HEK293T (cell line): Measurements from ENCODE around the gene BMAL1.

ENCODE experiments used
- BHLHE40 ChIP-seq: fragments of 450-650 bp; IDR thresholded peaks from 2 replicates; pipeline ENCODE4 v1.6.1; 2016; ENCODE audit warnings: mild to moderate bottlenecking, moderate library complexity, borderline replicate concordance
- CTBP1 ChIP-seq: fragments of 450-650 bp; IDR thresholded peaks from 2 replicates; pipeline ENCODE4 v1.6.1; 2016; ENCODE audit warnings: borderline replicate concordance
- ELF4 ChIP-seq: fragments of 450-650 bp; IDR thresholded peaks from 2 replicates; pipeline ENCODE4 v1.6.1; 2017; ENCODE audit warnings: antibody characterized with exemption
- FOXM1 ChIP-seq: fragments of 450-650 bp; IDR thresholded peaks from 2 replicates; pipeline ENCODE4 v1.6.1; 2017; ENCODE audit warnings: mild to moderate bottlenecking, borderline replicate concordance
- TARDBP ChIP-seq: fragments of 450-650 bp; IDR thresholded peaks from 2 replicates; pipeline ENCODE4 v1.6.1; 2016
- TF ChIP-seq, protein P1 (sequence below): fragments of 450-650 bp; IDR thresholded peaks from 2 replicates; pipeline ENCODE4 v1.6.1; 2016

DNA sequence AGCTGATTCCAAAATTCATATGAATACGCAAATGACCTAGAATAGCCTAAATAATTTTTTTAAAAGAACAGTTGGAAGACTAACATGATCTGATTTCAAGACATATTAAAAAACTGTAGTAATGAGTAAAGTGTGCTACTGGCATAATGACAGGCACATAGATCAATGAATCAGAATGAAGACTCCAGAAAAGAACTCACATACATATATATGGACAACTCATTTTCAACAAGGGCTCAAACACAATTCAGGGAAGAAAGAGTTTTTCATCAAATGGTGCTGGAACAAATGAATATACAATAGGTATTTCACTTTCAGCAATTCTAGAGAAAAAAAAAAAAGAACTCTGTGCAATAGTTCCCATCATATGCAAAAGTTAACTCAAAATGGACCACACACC lies 151.7 kb downstream of the BMAL1 start:
- TF ChIP-seq TARDBP (no peak), FOXM1 (no peak), BHLHE40 (no peak), CTBP1 (no peak), ELF4 (no peak)
- TF ChIP-seq, protein P1, sequence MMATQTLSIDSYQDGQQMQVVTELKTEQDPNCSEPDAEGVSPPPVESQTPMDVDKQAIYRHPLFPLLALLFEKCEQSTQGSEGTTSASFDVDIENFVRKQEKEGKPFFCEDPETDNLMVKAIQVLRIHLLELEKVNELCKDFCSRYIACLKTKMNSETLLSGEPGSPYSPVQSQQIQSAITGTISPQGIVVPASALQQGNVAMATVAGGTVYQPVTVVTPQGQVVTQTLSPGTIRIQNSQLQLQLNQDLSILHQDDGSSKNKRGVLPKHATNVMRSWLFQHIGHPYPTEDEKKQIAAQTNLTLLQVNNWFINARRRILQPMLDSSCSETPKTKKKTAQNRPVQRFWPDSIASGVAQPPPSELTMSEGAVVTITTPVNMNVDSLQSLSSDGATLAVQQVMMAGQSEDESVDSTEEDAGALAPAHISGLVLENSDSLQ = no peak
